ENCODE results near the gene MYD88. TPM values are rescaled to one million over a fixed set of nuclear protein-coding genes. Genes with fewer than 3 reads are reported as not detected.

Gene MYD88
- polyA plus RNA-seq, 2 of the 4 experiments (the other 2 are of a cell fraction): 16.8 to 22.3 TPM

- peak overlapping the region; percentile 71 for H3K4me3 ChIP-seq
- ChIA-PET POLR2A (interaction anchor here (1.0 to 4.0 kb wide), 11 partner anchors 10 to 318 kb away, joined by 4 to 75 read pairs (median 6); partner anchors contain the start of genes OXSR1, PLCD1 and XYLB), CTCF (interaction anchor here (0.8 to 3.0 kb wide), 6 partner anchors 9 to 342 kb away, joined by 3 to 19 read pairs (median 4); partner anchors contain the start of genes OXSR1 and XYLB)
- DNase-seq (ENCODE audit: low read depth in 1 of 2, low spot score in 1 of 2) (no peak), ATAC-seq (peak; percentile 1; a peak in 4 of 6 replicates), FAIRE-seq (no peak)
- TF ChIP-seq HOXB13 (CRISPR knock-in tag; IDR thresholded peaks at IDR 0.05; ENCODE audit: low read depth): no peak
- TF ChIP-seq KDM1A (IDR thresholded peaks at IDR 0.05; ENCODE audit: low read depth): no peak
- no peak for TF ChIP-seq BHLHE40 (IDR thresholded peaks at IDR 0.05; ENCODE audit: low read depth, low read length)
- no peak for TF ChIP-seq ZSCAN20 (CRISPR knock-in tag; IDR thresholded peaks at IDR 0.05)
- TF ChIP-seq NFE2L2 (conservative IDR thresholded peaks at IDR 0.05; ENCODE audit: low read length): no peak
- TF ChIP-seq HEYL (CRISPR knock-in tag; IDR thresholded peaks at IDR 0.05): no peak
- TF ChIP-seq MYC (IDR thresholded peaks at IDR 0.05; ENCODE audit: borderline replicate concordance, low read length): no peak
- TF ChIP-seq USF2 (IDR thresholded peaks at IDR 0.05): no peak
- no peak for TF ChIP-seq CBX8 (IDR thresholded peaks at IDR 0.05)
- peak overlapping the region; percentile 95 for H3K4me2 ChIP-seq
- WGBS (ENCODE audit: missing lambda C conversion rate): 34% methylated on average over 16 of the region's 22 CpGs
- peak overlapping the region; percentile 88 to 92 for H3K27ac ChIP-seq
- H3K9me3 ChIP-seq: no peaks in the 10 kb centered on the region
- H3K4me1 ChIP-seq: peaks cover 36% of the 10 kb centered on the region
Observed at GRCh38 chr3:38137615-38138348, 679 bp upstream of the MYD88 start.

- TF ChIP-seq HDAC2 (IDR thresholded peaks at IDR 0.05): no peak
- TF ChIP-seq FOXS1 (CRISPR knock-in tag; IDR thresholded peaks at IDR 0.05): no peak
- Histone ChIP-seq H3K27ac (peak overlapping the region; percentile 88 to 92), H3K4me1 (peaks cover 23% of the 10 kb centered on the region), H3K9me3 (no peaks in the 10 kb centered on the region), H3K4me2 (peak overlapping the region; percentile 95), H3K4me3 (peak overlapping the region; percentile 71)
- ATAC-seq: no peak
- FAIRE-seq: no peak
- ChIA-PET CTCF (interaction anchor here (0.6 to 0.7 kb wide), 2 partner anchors 14 to 675 kb away, joined by 3 read pairs; no protein-coding TSS in a partner anchor), POLR2A (interaction anchor here (4.0 kb wide), 1 partner anchor 25 kb away, joined by 75 read pairs; the partner anchor contains the start of gene OXSR1)
- 50% methylated on average over 8 of the region's 8 CpGs for WGBS (ENCODE audit: missing lambda C conversion rate)
- no peak for DNase-seq (ENCODE audit: low read depth in 1 of 2, low spot score in 1 of 2)
Observed at GRCh38 chr3:38139191-38139590, 730 bp downstream of the MYD88 start.

GRCh38 chr3:38139652-38140051 lies 1.2 kb downstream of the MYD88 start:
- 87% methylated on average over 7 of the region's 7 CpGs for WGBS (ENCODE audit: missing lambda C conversion rate)
- Histone ChIP-seq H3K4me3 (no peak overlapping the region), H3K4me2 (peak overlapping the region; percentile 95), H3K9me3 (no peaks in the 10 kb centered on the region), H3K4me1 (peaks cover 22% of the 10 kb centered on the region), H3K27ac (peak overlapping the region in 1 of 2 experiments; percentile 92; a peak in 3 of 6 replicates)
- DNase-seq (ENCODE audit: low read depth in 1 of 2, low spot score in 1 of 2) (no peak), ATAC-seq (no peak), FAIRE-seq (no peak)
- ChIA-PET POLR2A (interaction anchor here (4.0 kb wide), 1 partner anchor 25 kb away, joined by 75 read pairs; the partner anchor contains the start of gene OXSR1), CTCF (interaction anchor here (0.7 kb wide), 2 partner anchors 14 to 136 kb away, joined by 3 read pairs; no protein-coding TSS in a partner anchor)
- TF ChIP-seq HDAC2 (IDR thresholded peaks at IDR 0.05) (no peak), CTCF (IDR thresholded peaks at IDR 0.05) (no peak), TFCP2L1 (CRISPR knock-in tag; IDR thresholded peaks at IDR 0.05) (no peak), KDM1A (IDR thresholded peaks at IDR 0.05; ENCODE audit: low read depth) (no peak), HOXA7 (CRISPR knock-in tag; IDR thresholded peaks at IDR 0.05) (no peak), HES2 (IDR thresholded peaks at IDR 0.05) (no peak)
